GM19035 (cell line): Measurements from ENCODE around the gene PTGFRN.

ENCODE experiments used
- ATAC-seq: cut with Tn5 transposase; IDR thresholded peaks from one replicate; pipeline ENCODE4 v1.9.1; 2021; ENCODE audit not compliant: unreplicated experiment

PTGFRN gene

GRCh38 chr1:116994411-116994810 lies 84.7 kb downstream of the PTGFRN start:
- no peak for ATAC-seq

GRCh38 chr1:116997066-116997465 lies 87.3 kb downstream of the PTGFRN start:
- no peak for ATAC-seq

- ATAC-seq: no peak
These were observed 87.9 kb downstream of the PTGFRN start for GRCh38 chr1:116997636-116998035.

GRCh38 chr1:116999596-116999995 lies 89.9 kb downstream of the PTGFRN start:
- ATAC-seq: no peak

- no peak for ATAC-seq
These were observed 90.4 kb downstream of the PTGFRN start for GRCh38 chr1:117000142-117000541.

- peak; percentile 94 for ATAC-seq
These were observed 91.7 kb downstream of the PTGFRN start, which contains the start of gene CD101 for GRCh38 chr1:117001254-117001927. Gene CD101, plus strand, starts transcription at chr1:117001760. Its CDS starts 58 bp downstream, at chr1:117001818.

GRCh38 chr1:117003223-117003875 lies 93.6 kb downstream of the PTGFRN start:
- no peak for ATAC-seq

GRCh38 chr1:117007719-117008013 lies 98.0 kb downstream of the PTGFRN start:
- no peak for ATAC-seq

- no peak for ATAC-seq
These were observed 98.9 kb downstream of the PTGFRN start for GRCh38 chr1:117008656-117009055.

- ATAC-seq: no peak
These were observed 99.4 kb downstream of the PTGFRN start for GRCh38 chr1:117009132-117009531.

GRCh38 chr1:117010310-117010969 lies 100.7 kb downstream of the PTGFRN start:
- no peak for ATAC-seq

- ATAC-seq: no peak
These were observed 101.6 kb downstream of the PTGFRN start for GRCh38 chr1:117011334-117011733.

- ATAC-seq: no peak
These were observed 103.7 kb downstream of the PTGFRN start for GRCh38 chr1:117013309-117013858.

- no peak for ATAC-seq
These were observed 104.5 kb downstream of the PTGFRN start for GRCh38 chr1:117014209-117014608.

- ATAC-seq: no peak
These were observed 106.0 kb downstream of the PTGFRN start for GRCh38 chr1:117015724-117016123.

GRCh38 chr1:117017062-117017461 lies 107.3 kb downstream of the PTGFRN start:
- ATAC-seq: no peak

- no peak for ATAC-seq
These were observed 107.9 kb downstream of the PTGFRN start for GRCh38 chr1:117017648-117018047.

- no peak for ATAC-seq
These were observed 110.9 kb downstream of the PTGFRN start for GRCh38 chr1:117020526-117021156.

GRCh38 chr1:117022114-117022513 lies 112.4 kb downstream of the PTGFRN start:
- ATAC-seq: no peak

- no peak for ATAC-seq
These were observed 115.9 kb downstream of the PTGFRN start for GRCh38 chr1:117025568-117025967.

- no peak for ATAC-seq
These were observed 116.6 kb downstream of the PTGFRN start for GRCh38 chr1:117026361-117026760.

GRCh38 chr1:117029685-117030084 lies 120.0 kb downstream of the PTGFRN start:
- ATAC-seq: no peak
